ENCODE data around the gene HLA-DPB1.

HLA-DPB1 gene

DNA sequence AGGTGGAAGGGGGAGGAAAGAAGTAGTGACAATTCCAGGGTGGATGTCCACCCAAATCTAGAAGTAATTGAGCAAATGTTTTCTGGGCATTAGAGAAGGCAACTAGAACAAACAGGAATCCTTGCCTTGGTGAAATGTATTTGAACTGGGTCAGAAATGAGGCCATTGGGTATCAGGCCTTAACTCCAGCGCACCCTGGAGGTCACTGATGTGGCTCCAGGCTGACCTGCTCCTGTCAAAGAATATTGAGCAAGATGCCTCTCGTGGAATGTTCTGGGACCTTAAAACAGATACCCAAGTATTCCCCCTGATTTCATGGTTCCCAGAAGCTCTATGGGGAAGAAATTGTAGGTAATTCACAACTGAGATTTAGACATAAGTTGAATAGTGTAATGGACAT lies 6.9 kb downstream of the HLA-DPB1 start:
- no peak overlapping the region for H4K91ac ChIP-seq (ENCODE audit: low read depth, low read length, poor library complexity)
- H3K36me3 ChIP-seq (replicated peaks in 1 of 2; ENCODE audit: control insufficient read depth in 2 of 2, insufficient read depth in 2 of 2, low read length in 2 of 2), result peaks cover 3 to 17% of the 10 kb centered on the region in 2 donors
- H3K4ac ChIP-seq (ENCODE audit: low read length), result no peak overlapping the region
- H2BK12ac ChIP-seq (ENCODE audit: low read length), result no peak overlapping the region
- no peak overlapping the region for H3K4me2 ChIP-seq (ENCODE audit: insufficient read depth, low read length, poor library complexity, severe bottlenecking)
- no peak overlapping the region for H2AFZ ChIP-seq (ENCODE audit: low read length)
- no peak overlapping the region for H3K27ac ChIP-seq (replicated peaks; ENCODE audit: low read length)
- H3K4me3 ChIP-seq (ENCODE audit: low read length in 2 of 2), result no peak overlapping the region
- DNase-seq (ENCODE audit: low spot score), result no peak
- no peak overlapping the region for H2BK5ac ChIP-seq (ENCODE audit: low read length)
- H3K9me3 ChIP-seq (replicated peaks in 1 of 2; ENCODE audit: control insufficient read depth in 2 of 2, insufficient read depth in 1 of 2, low read depth in 1 of 2, low read length in 2 of 2), result no peaks in the 10 kb centered on the region
- no peak overlapping the region for H3K14ac ChIP-seq (ENCODE audit: low read length)
- no peak overlapping the region for H2AK5ac ChIP-seq (ENCODE audit: low read depth, low read length)
- H3K4me1 ChIP-seq (ENCODE audit: control insufficient read depth in 2 of 2, insufficient read depth in 1 of 2, low read depth in 1 of 2, low read length in 2 of 2), result peaks cover 0 to 5% of the 10 kb centered on the region in 2 donors
- H2BK15ac ChIP-seq (ENCODE audit: low read length), result no peak overlapping the region
- no peak overlapping the region for H2BK120ac ChIP-seq (ENCODE audit: low read depth, low read length)
- WGBS, 2 donors (ENCODE audit: extremely low coverage in 2 of 2, insufficient read length in 2 of 2, insufficient replicate concordance in 1 of 2), result no CpG with 5 or more reads among the region's 2 CpGs
- H4K8ac ChIP-seq (ENCODE audit: low read depth, low read length), result no peak overlapping the region
- no peak overlapping the region for H3K23ac ChIP-seq (ENCODE audit: low read depth, low read length, poor library complexity)
- H3K18ac ChIP-seq (ENCODE audit: low read length), result no peak overlapping the region
- H3K9ac ChIP-seq (ENCODE audit: low read depth, low read length, poor library complexity), result no peak overlapping the region
- peaks cover 0 to 24% (median 2%) of the 10 kb centered on the region in 3 experiments for H3K27me3 ChIP-seq (ENCODE audit: control insufficient read depth in 3 of 3, insufficient read depth in 3 of 3, low read depth in 1 of 3, low read length in 3 of 3)
- no peaks in the 10 kb centered on the region for H3K79me1 ChIP-seq (ENCODE audit: low read depth, low read length)

DNA sequence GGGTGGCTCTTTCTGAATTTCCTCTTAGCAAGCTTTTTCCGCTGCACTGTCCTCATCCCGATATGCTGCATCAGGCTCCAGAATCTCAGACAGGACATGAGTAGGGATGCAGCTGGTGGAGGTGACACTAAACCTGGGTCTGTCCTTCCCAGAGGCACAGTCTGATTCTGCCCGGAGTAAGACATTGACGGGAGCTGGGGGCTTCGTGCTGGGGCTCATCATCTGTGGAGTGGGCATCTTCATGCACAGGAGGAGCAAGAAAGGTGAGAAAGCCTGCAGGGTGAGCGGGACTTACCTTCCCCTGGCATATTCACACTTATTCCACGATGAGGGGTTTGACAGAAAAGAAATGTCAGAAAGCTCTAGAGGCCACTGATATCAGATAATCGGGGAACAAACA lies 9.8 kb downstream of the HLA-DPB1 start:
- H3K18ac ChIP-seq (ENCODE audit: low read length), result no peak overlapping the region
- peaks cover 0 to 6% of the 10 kb centered on the region in 2 donors for H3K4me1 ChIP-seq (ENCODE audit: control insufficient read depth in 2 of 2, insufficient read depth in 1 of 2, low read depth in 1 of 2, low read length in 2 of 2)
- H3K23ac ChIP-seq (ENCODE audit: low read depth, low read length, poor library complexity), result no peak overlapping the region
- H2BK120ac ChIP-seq (ENCODE audit: low read depth, low read length), result no peak overlapping the region
- no peak overlapping the region for H2AFZ ChIP-seq (ENCODE audit: low read length)
- no peak overlapping the region for H3K4me3 ChIP-seq (ENCODE audit: low read length in 2 of 2)
- no peak overlapping the region for H3K9ac ChIP-seq (ENCODE audit: low read depth, low read length, poor library complexity)
- no peaks in the 10 kb centered on the region for H3K79me1 ChIP-seq (ENCODE audit: low read depth, low read length)
- H3K4ac ChIP-seq (ENCODE audit: low read length), result no peak overlapping the region
- no peak overlapping the region for H3K14ac ChIP-seq (ENCODE audit: low read length)
- H2BK15ac ChIP-seq (ENCODE audit: low read length), result no peak overlapping the region
- H3K36me3 ChIP-seq (replicated peaks in 1 of 2; ENCODE audit: control insufficient read depth in 2 of 2, insufficient read depth in 2 of 2, low read length in 2 of 2), result peaks cover 4 to 20% of the 10 kb centered on the region in 2 donors
- no peak overlapping the region for H2AK5ac ChIP-seq (ENCODE audit: low read depth, low read length)
- H2BK5ac ChIP-seq (ENCODE audit: low read length), result no peak overlapping the region
- H2BK12ac ChIP-seq (ENCODE audit: low read length), result no peak overlapping the region
- no peak overlapping the region for H3K27ac ChIP-seq (replicated peaks; ENCODE audit: low read length)
- no CpG with 5 or more reads among the region's 8 CpGs for WGBS, 2 donors (ENCODE audit: extremely low coverage in 2 of 2, insufficient read length in 2 of 2, insufficient replicate concordance in 1 of 2)
- H4K8ac ChIP-seq (ENCODE audit: low read depth, low read length), result no peak overlapping the region
- H3K9me3 ChIP-seq (replicated peaks in 1 of 2; ENCODE audit: control insufficient read depth in 2 of 2, insufficient read depth in 1 of 2, low read depth in 1 of 2, low read length in 2 of 2), result no peaks in the 10 kb centered on the region
- H3K4me2 ChIP-seq (ENCODE audit: insufficient read depth, low read length, poor library complexity, severe bottlenecking), result no peak overlapping the region
- no peak overlapping the region for H4K91ac ChIP-seq (ENCODE audit: low read depth, low read length, poor library complexity)
- no peak for DNase-seq (ENCODE audit: low spot score)
- H3K27me3 ChIP-seq (ENCODE audit: control insufficient read depth in 3 of 3, insufficient read depth in 3 of 3, low read depth in 1 of 3, low read length in 3 of 3), result peaks cover 0 to 14% (median 2%) of the 10 kb centered on the region in 3 experiments

DNA sequence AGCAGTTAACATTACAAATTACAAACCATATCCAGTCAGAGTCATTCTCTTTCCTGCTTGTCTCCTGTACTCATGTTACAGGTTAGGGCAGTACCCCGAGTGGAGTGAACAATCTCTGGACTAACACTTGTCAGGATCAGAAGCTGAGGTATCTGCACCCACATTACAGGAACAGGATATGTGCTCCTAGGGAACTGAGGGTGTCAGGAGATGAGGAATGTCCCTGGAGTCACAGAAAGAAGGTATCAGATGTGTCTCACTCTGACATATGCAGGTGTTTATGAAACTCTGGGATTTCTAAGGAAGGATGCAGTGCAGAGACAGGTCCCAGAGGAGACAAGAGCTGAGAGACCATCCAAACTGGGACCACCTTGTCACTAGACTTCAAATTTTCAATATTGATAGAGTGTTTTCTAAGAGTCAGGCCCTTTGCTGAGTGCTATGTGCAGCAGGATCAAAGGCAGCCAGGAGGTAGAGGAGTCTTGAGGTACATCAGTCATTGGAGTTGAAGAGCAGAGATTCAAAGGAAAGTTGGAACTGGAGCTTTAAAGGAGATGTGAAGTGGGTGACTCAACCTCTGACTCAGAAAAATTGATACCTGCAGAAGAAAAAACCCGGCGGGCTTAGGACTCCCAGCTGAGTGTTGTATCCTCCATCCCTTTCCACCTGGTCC lies 12.6 kb downstream of the HLA-DPB1 start:
- no peak overlapping the region for H3K18ac ChIP-seq (ENCODE audit: low read length)
- H2BK15ac ChIP-seq (ENCODE audit: low read length), result no peak overlapping the region
- H3K14ac ChIP-seq (ENCODE audit: low read length), result no peak overlapping the region
- no peak overlapping the region for H3K4me2 ChIP-seq (ENCODE audit: insufficient read depth, low read length, poor library complexity, severe bottlenecking)
- peaks cover 4 to 20% of the 10 kb centered on the region in 2 donors for H3K36me3 ChIP-seq (replicated peaks in 1 of 2; ENCODE audit: control insufficient read depth in 2 of 2, insufficient read depth in 2 of 2, low read length in 2 of 2)
- H3K23ac ChIP-seq (ENCODE audit: low read depth, low read length, poor library complexity), result no peak overlapping the region
- H3K27me3 ChIP-seq (ENCODE audit: control insufficient read depth in 3 of 3, insufficient read depth in 3 of 3, low read depth in 1 of 3, low read length in 3 of 3), result peaks cover 0 to 4% (median 0%) of the 10 kb centered on the region in 3 experiments
- H2BK120ac ChIP-seq (ENCODE audit: low read depth, low read length), result no peak overlapping the region
- no peak overlapping the region for H3K4me3 ChIP-seq (ENCODE audit: low read length in 2 of 2)
- H3K9ac ChIP-seq (ENCODE audit: low read depth, low read length, poor library complexity), result no peak overlapping the region
- H3K27ac ChIP-seq (replicated peaks; ENCODE audit: low read length), result no peak overlapping the region
- no peak overlapping the region for H2AFZ ChIP-seq (ENCODE audit: low read length)
- H2BK12ac ChIP-seq (ENCODE audit: low read length), result no peak overlapping the region
- no peak overlapping the region for H4K8ac ChIP-seq (ENCODE audit: low read depth, low read length)
- H2AK5ac ChIP-seq (ENCODE audit: low read depth, low read length), result no peak overlapping the region
- peaks cover 0 to 2% of the 10 kb centered on the region in 2 donors for H3K4me1 ChIP-seq (ENCODE audit: control insufficient read depth in 2 of 2, insufficient read depth in 1 of 2, low read depth in 1 of 2, low read length in 2 of 2)
- DNase-seq (ENCODE audit: low spot score), result no peak
- no peak overlapping the region for H2BK5ac ChIP-seq (ENCODE audit: low read length)
- WGBS, 2 donors (ENCODE audit: extremely low coverage in 2 of 2, insufficient read length in 2 of 2, insufficient replicate concordance in 1 of 2), result no CpG with 5 or more reads among the region's 3 CpGs
- H4K91ac ChIP-seq (ENCODE audit: low read depth, low read length, poor library complexity), result no peak overlapping the region
- no peak overlapping the region for H3K4ac ChIP-seq (ENCODE audit: low read length)
- H3K9me3 ChIP-seq (replicated peaks in 1 of 2; ENCODE audit: control insufficient read depth in 2 of 2, insufficient read depth in 1 of 2, low read depth in 1 of 2, low read length in 2 of 2), result no peaks in the 10 kb centered on the region
- H3K79me1 ChIP-seq (ENCODE audit: low read depth, low read length), result no peaks in the 10 kb centered on the region

DNA sequence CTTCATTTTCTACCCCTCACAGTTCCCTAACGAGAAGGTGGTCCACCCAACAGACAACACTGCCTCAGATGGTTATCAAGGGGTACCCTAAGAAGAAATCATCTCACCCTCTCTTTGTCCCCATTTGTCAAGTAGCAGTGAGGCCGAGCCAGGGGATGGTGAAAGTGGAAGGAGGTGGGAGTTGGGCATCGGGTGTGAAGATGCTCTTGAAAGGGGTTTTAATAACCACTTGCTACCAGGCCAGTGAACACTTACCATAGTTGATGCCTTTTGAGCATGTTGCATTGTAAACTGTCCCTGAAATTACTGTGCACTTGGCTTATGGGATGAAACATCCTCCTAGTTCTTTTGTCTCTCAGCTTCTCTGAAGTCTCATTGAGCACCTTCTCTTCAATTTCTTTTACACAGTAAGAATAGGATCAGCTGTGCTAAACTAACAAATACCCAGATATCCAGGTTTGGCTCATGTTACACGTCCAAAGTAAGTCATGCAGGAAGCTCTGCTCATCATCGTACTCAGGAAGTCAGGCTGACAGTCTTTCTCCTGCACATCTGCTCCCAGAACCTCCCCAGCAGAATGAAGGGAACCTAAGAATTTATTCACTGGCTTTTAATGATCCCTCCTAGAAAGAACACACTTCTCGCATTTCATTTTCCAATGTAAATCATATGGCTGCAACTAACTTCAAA lies 13.3 kb downstream of the HLA-DPB1 start:
- Histone ChIP-seq H2BK5ac (ENCODE audit: low read length) (no peak overlapping the region), H3K27me3 (ENCODE audit: control insufficient read depth in 3 of 3, insufficient read depth in 3 of 3, low read depth in 1 of 3, low read length in 3 of 3) (peaks cover 0 to 6% (median 0%) of the 10 kb centered on the region in 3 experiments), H3K4me1 (ENCODE audit: control insufficient read depth in 2 of 2, insufficient read depth in 1 of 2, low read depth in 1 of 2, low read length in 2 of 2) (peaks cover 0 to 2% of the 10 kb centered on the region in 2 donors), H3K23ac (ENCODE audit: low read depth, low read length, poor library complexity) (no peak overlapping the region), H3K4me3 (ENCODE audit: low read length in 2 of 2) (no peak overlapping the region), H3K14ac (ENCODE audit: low read length) (no peak overlapping the region), H2BK120ac (ENCODE audit: low read depth, low read length) (no peak overlapping the region), H3K27ac (replicated peaks; ENCODE audit: low read length) (no peak overlapping the region), H3K4me2 (ENCODE audit: insufficient read depth, low read length, poor library complexity, severe bottlenecking) (no peak overlapping the region), H2BK15ac (ENCODE audit: low read length) (no peak overlapping the region), H3K36me3 (replicated peaks in 1 of 2; ENCODE audit: control insufficient read depth in 2 of 2, insufficient read depth in 2 of 2, low read length in 2 of 2) (peaks cover 4 to 16% of the 10 kb centered on the region in 2 donors), H3K9me3 (replicated peaks in 1 of 2; ENCODE audit: control insufficient read depth in 2 of 2, insufficient read depth in 1 of 2, low read depth in 1 of 2, low read length in 2 of 2) (no peaks in the 10 kb centered on the region), H3K9ac (ENCODE audit: low read depth, low read length, poor library complexity) (no peak overlapping the region), H2AK5ac (ENCODE audit: low read depth, low read length) (no peak overlapping the region), H4K8ac (ENCODE audit: low read depth, low read length) (no peak overlapping the region), H2AFZ (ENCODE audit: low read length) (no peak overlapping the region), H4K91ac (ENCODE audit: low read depth, low read length, poor library complexity) (no peak overlapping the region), H3K18ac (ENCODE audit: low read length) (no peak overlapping the region), H3K79me1 (ENCODE audit: low read depth, low read length) (no peaks in the 10 kb centered on the region), H3K4ac (ENCODE audit: low read length) (no peak overlapping the region), H2BK12ac (ENCODE audit: low read length) (no peak overlapping the region)
- WGBS, 2 donors (ENCODE audit: extremely low coverage in 2 of 2, insufficient read length in 2 of 2, insufficient replicate concordance in 1 of 2), result no CpG with 5 or more reads among the region's 6 CpGs
- no peak for DNase-seq (ENCODE audit: low spot score)

All from neuronal stem cell (in vitro differentiated cells).